Myocyte (in vitro differentiated cells): ENCODE measurements around the gene CPD. TPM values are rescaled to one million over a fixed set of nuclear protein-coding genes. Genes with fewer than 3 reads are reported as not detected.
A peak's percentile ranks its signal among the peaks of the same experiment; 100 is the strongest.

Source experiments
- DNase-seq: peaks from one replicate; pipeline ENCODE4 v3.0.0-alpha.2; 2012; ENCODE audit warnings: low read depth
- total RNA-seq: library from RNA; depleted of rRNA; stranded (reverse); fragments of >200 nt; gene quantifications from 2 replicates; pipeline ENCODE4 v1.2.3, GENCODE V29; 2014

CPD gene
- total RNA-seq, 1 donor from 2014 or later: 37.7 TPM

- no peak for DNase-seq
Measured at GRCh38 chr17:30495586-30495985, 116.9 kb downstream of the CPD start.

DNA sequence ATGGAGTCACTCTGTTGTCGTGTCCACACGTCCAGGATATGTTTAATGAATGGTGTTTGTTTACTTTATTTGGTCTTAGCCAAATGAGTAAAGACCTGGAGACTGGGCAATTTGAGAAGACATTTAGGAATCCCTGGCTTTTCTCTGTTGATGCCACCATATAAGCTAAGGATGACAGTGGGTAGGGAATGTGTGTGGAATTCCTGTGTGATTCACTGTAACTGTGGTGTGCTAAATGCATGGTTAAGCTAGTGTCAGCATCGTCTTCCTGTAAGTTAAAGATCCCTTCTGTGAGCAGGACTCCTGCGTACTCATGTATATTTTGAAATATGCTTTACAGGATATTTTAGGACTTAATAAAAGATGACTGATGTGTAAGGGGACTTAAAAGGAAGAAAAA lies 124.8 kb downstream of the CPD start:
- no peak for DNase-seq

- DNase-seq: no peak
Measured at GRCh38 chr17:30505868-30506417, 127.2 kb downstream of the CPD start.

DNA sequence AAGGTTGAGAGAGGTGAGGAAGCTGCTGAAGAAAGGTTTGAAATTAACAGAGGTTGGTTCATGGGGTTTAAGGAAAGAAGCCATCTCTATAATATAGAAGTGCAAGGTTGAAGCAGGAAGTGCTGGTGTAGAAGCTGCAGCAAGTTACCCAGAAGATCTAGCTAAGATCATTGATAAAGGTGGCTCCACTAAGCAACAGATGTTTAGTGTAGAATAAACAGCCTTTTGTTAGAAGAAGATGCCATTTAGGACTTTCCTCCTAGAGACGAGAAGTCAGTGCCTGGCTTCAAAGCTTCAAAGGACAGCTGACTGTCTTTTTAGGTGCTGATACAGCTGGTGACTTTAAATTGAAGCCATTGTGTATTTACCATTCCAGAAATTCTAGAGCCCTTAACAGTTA lies 127.8 kb downstream of the CPD start:
- no peak for DNase-seq

DNA sequence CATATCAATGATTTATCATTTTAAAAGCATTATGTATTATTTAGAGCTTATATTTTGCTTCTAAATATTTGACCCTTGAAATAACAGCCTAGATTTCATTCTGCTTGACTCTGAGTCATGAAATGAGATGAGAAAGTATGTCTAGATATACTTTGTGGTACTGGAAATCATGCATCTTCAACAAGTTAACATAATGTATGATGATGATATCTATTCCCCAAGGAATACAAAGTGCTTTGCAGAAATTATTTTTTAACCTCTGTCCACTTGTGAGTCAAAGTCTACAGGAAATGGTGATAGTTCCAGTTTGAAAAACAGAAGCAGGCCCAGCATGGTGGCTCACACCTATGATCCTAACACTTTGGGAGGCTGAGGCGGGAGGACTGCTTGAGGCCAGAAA lies 134.6 kb downstream of the CPD start:
- no peak for DNase-seq

DNA sequence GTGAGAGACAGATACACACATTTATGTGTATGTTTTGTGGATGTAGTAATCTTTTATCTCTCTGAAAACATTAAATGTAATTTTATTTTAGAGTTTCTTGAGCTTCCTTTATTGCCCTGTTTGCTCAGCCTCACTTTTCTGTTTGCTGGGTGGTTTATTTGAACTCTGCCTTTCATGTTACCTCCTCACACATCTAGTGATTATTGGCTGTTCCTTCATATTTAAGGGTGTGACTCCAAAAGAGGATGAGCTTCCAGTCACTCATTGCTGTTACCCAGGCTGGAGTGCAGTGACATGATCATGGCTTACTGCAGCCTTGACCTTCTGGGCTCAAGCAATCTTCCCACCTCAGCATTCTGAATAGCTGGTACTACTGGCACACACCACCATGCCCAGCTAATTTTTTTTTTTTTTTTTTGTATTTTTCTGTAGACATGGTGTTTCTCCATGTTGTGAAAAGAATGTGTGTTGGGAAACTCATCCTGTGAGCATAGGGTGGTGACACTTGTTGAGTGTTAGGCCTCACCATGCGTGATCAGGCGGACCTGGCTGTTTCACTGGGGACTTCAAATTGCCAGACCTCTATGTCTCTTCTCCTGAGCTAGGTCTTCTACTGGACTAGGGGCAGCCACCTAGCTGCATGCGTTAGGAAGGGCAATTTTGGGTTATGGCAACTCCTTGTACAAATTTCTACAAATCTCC lies 136.3 kb downstream of the CPD start:
- no peak for DNase-seq

DNA sequence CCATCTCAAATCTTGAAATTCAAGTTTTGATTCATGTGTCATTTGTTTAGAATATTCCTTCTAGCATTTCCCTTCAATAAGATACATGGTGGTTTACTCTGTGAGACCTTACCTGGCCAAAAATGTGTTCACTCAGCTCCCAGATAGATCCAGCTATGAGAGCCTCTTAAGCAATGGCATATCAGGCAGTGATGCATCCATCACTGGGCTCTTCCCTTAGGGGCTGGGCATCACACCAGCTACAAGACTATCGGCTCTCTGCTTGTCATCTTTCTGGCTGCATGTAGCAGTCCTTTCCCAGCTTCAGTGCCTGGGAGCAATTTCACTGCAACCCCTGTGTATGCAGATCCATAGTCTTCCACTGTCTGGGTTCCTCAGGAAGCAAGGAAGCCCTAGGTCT lies 139.1 kb downstream of the CPD start:
- DNase-seq: no peak

GRCh38 chr17:30519166-30519565 lies 140.4 kb downstream of the CPD start:
- peak; percentile 52 for DNase-seq

Other genes starting within 250 kb of the CPD start
- 0.03 TPM in 1 of 2 replicates, not detected in the other for gene SLC6A4, start 143.2 kb upstream of the CPD start, total RNA-seq
- 19.8 and 24.1 TPM in 2 replicates for gene BLMH, start 87.0 kb upstream of the CPD start, total RNA-seq
- not detected in 2 replicates for gene TMIGD1, start 44.9 kb upstream of the CPD start, total RNA-seq
- gene GOSR1, start 98.5 kb downstream of the CPD start, total RNA-seq: 16.6 and 20.5 TPM in 2 replicates